H1 (cell line): ENCODE results near the gene STARD3. TPM values are rescaled to one million over a fixed set of nuclear protein-coding genes. Genes with fewer than 3 reads are reported as not detected.

Experiments used
- CBX8 ChIP-seq: fragments of 300-800, 300-1000 bp; sonication (generic); IDR thresholded peaks from 2 replicates; pipeline ENCODE4 v1.7.1; 2016; ENCODE audit warnings: low read depth, low read length, borderline replicate concordance
- CTBP2 ChIP-seq: IDR thresholded peaks from 2 replicates; pipeline ENCODE4 v1.7.0; 2011; ENCODE audit warnings: borderline replicate concordance, mild to moderate bottlenecking, moderate library complexity, mixed read lengths, low read length; ENCODE audit not compliant: insufficient read depth, insufficient read length
- POLR2A ChIP-seq, 2 experiments: IDR thresholded peaks; 1 replicate in 1 of 2; 2 replicates in 1 of 2; pipeline ENCODE4 v1.6.1; 2011; ENCODE audit warnings: low read depth in 2 of 2, low read length in 2 of 2, mild to moderate bottlenecking in 2 of 2; ENCODE audit errors: control extremely low read depth in 1 of 2
- SIRT6 ChIP-seq: IDR thresholded peaks from one replicate; pipeline ENCODE4 v1.7.1; 2012; ENCODE audit warnings: low read length, inconsistent platforms
- SP1 ChIP-seq: IDR thresholded peaks from 2 replicates; pipeline ENCODE4 v1.6.1; 2011; ENCODE audit warnings: low read depth, low read length
- SP2 ChIP-seq: IDR thresholded peaks from 2 replicates; pipeline ENCODE4 v1.6.1; 2012; ENCODE audit warnings: mild to moderate bottlenecking, low read length, inconsistent platforms
- SRF ChIP-seq: IDR thresholded peaks from 2 replicates; pipeline ENCODE4 v1.6.1; 2011; ENCODE audit warnings: mild to moderate bottlenecking, low read depth, low read length, moderate library complexity
- YY1 ChIP-seq: IDR thresholded peaks from 2 replicates; pipeline ENCODE4 v1.6.1; 2011; ENCODE audit warnings: low read depth, mild to moderate bottlenecking, low read length
- polyA plus RNA-seq, 7 experiments: library from polyadenylated mRNA; depleted of rRNA in 3 of 7; stranded (reverse) in 5 of 7; unstranded in 2 of 7; fragments of >200 nt in 5 of 7; fragments of 200-250 nt in 2 of 7; gene quantifications; 1 replicate in 5 of 7; 2 replicates in 1 of 7; 4 replicates in 1 of 7; pipeline versions ENCODE4 v1.2.1 to v1.2.3, GENCODE V29; 2011 to 2013; ENCODE audit warnings: missing spikeins in 2 of 7, mixed read lengths in 2 of 7
- total RNA-seq: library from RNA; stranded (reverse); fragmentation: NEBNext Ultra II Directional; extraction: Animal tissue kit (Norgen Biotek cat#: 25700); gene quantifications from 2 replicates; pipeline ENCODE4 v1.2.1, GENCODE V29; 2021
- TF ChIP-seq, protein P1 (sequence below): IDR thresholded peaks from 2 replicates; pipeline ENCODE4 v1.6.1; 2012; ENCODE audit warnings: inconsistent platforms

Gene STARD3
- total and polyA plus RNA-seq, 2 of the 8 experiments (the other 6 are each of a cell fraction or from before 2014, with no cell fraction given) = 47.6 to 80.3 TPM

DNA sequence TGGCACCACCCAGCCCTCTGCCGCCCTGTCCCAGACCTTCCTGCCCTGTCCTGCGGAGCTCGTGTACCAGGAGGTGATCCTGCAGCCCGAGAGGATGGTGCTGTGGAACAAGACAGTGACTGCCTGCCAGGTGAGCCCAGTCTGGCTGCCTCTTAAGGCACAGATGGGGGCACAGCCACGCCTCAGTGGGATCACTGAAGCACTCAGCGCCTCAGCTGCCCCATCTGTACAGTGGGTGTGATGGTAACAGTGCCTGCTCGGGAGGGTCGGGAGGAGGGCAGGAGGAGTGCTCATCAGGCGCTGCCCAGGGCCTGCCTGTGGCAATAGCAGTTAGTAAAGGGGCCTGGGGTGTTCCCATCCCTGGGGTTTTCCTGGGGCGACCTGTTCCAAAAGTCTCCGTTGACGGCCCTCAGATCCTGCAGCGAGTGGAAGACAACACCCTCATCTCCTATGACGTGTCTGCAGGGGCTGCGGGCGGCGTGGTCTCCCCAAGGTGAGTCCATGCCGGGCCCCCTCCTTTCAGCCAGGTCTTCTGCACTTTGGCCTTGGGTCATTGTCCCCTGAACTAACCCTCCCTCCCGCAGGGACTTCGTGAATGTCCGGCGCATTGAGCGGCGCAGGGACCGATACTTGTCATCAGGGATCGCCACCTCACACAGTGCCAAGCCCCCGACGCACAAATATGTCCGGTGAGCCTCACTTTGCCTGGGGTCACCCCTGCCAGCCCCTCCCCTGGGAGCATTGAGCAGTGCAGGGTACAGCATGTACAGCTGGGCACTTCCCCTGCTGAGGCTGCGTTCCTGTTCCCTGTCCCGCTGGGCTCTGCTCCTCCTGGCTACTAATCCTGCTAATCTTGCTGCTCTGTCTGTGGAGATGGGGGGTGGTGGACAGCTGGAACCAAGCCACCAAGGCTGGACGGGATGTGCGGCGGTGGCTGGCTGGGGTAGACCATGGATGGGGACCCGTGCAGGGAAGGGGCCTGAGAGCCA is 23.7 kb downstream of the STARD3 start (continued):
- no peak for TF ChIP-seq SRF
- no peak for TF ChIP-seq SP1
- no peak for TF ChIP-seq CBX8
- no peak for TF ChIP-seq YY1
- TF ChIP-seq, protein P1, sequence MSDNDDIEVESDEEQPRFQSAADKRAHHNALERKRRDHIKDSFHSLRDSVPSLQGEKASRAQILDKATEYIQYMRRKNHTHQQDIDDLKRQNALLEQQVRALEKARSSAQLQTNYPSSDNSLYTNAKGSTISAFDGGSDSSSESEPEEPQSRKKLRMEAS = no peak
- no peak for TF ChIP-seq SP2
- no peak for TF ChIP-seq CTBP2
- TF ChIP-seq POLR2A (IDR thresholded peaks at IDR 0.05; ENCODE audit: control extremely low read depth in 1 of 2, low read depth in 2 of 2, low read length in 2 of 2) = no peak
- no peak for TF ChIP-seq SIRT6
